GM23338 (cell line): ENCODE measurements around the gene NKAIN2. TPM values are rescaled to one million over a fixed set of nuclear protein-coding genes. Genes with fewer than 3 reads are reported as not detected.

Source experiments
- ATAC-seq: fragments of 200-7000 bp; cut with Tn5 transposase; 3 replicates; pipeline ENCODE4 v1.9.1; 2020
- DNase-seq: peaks from one replicate; pipeline ENCODE4 v3.0.0-alpha.2; 2015; ENCODE audit warnings: low spot score
- H2AFZ ChIP-seq: fragments of 200-600 bp; sonication (generic); 2 replicates; pipeline ENCODE4 v1.8.0; 2016; ENCODE audit warnings: antibody characterized with exemption, mild to moderate bottlenecking, moderate library complexity
- H3F3A ChIP-seq: fragments of 200-600 bp; sonication (generic); replicated peaks from 2 replicates; pipeline ENCODE4 v1.8.0; 2017; ENCODE audit warnings: antibody characterized with exemption, mixed run types, low read depth
- H3K27ac ChIP-seq: fragments of 200-600 bp; sonication (generic); 2 replicates; pipeline ENCODE4 v1.6.1; 2016; ENCODE audit warnings: low read depth
- H3K27me3 ChIP-seq: fragments of 200-600 bp; sonication (generic); 2 replicates; pipeline ENCODE4 v1.8.0; 2016; ENCODE audit warnings: mild to moderate bottlenecking, mixed run types, moderate library complexity; ENCODE audit not compliant: insufficient read depth
- H3K36me3 ChIP-seq: fragments of 200-600 bp; sonication (generic); 2 replicates; pipeline ENCODE4 v1.8.0; 2016; ENCODE audit warnings: mild to moderate bottlenecking; ENCODE audit not compliant: insufficient read depth
- H3K4me1 ChIP-seq: fragments of 200-600 bp; sonication (generic); 2 replicates; pipeline ENCODE4 v1.8.0; 2016; ENCODE audit warnings: mild to moderate bottlenecking, moderate library complexity; ENCODE audit not compliant: insufficient read depth
- H3K4me2 ChIP-seq: fragments of 200-600 bp; sonication (generic); 2 replicates; pipeline ENCODE4 v1.7.1; 2017; ENCODE audit warnings: mixed run types
- H3K4me3 ChIP-seq: fragments of 200-600 bp; sonication (generic); 2 replicates; pipeline ENCODE4 v1.6.1; 2016; ENCODE audit warnings: mixed run types
- H3K79me2 ChIP-seq: fragments of 200-600 bp; sonication (generic); replicated peaks from 2 replicates; pipeline ENCODE4 v1.8.0; 2017; ENCODE audit warnings: mild to moderate bottlenecking; ENCODE audit not compliant: insufficient read depth
- H3K9me2 ChIP-seq: fragments of 200-600 bp; sonication (generic); 2 replicates; pipeline ENCODE4 v1.8.0; 2017; ENCODE audit not compliant: insufficient read depth
- H4K20me1 ChIP-seq: fragments of 200-600 bp; sonication (generic); replicated peaks from 2 replicates; pipeline ENCODE4 v1.8.0; 2017; ENCODE audit warnings: mild to moderate bottlenecking; ENCODE audit not compliant: insufficient read depth
- H3K27ac Mint-ChIP-seq: 2 replicates; pipeline ENCODE4 v1.8.0; 2020; ENCODE audit warnings: inconsistent platforms, mild to moderate bottlenecking, moderate library complexity, mixed read lengths
- H3K27me3 Mint-ChIP-seq: 3 replicates; pipeline ENCODE4 v1.8.0; 2022; ENCODE audit warnings: low read depth, mild to moderate bottlenecking, moderate library complexity, mixed read lengths, inconsistent platforms; ENCODE audit not compliant: insufficient read depth, poor library complexity
- H3K36me3 Mint-ChIP-seq: 3 replicates; pipeline ENCODE4 v1.8.0; 2021; ENCODE audit warnings: low read depth, mild to moderate bottlenecking, inconsistent platforms, moderate library complexity, mixed read lengths
- H3K4me1 Mint-ChIP-seq: 3 replicates; pipeline ENCODE4 v1.8.0; 2020; ENCODE audit warnings: mild to moderate bottlenecking, inconsistent platforms, mixed read lengths
- H3K4me3 Mint-ChIP-seq: 3 replicates; pipeline ENCODE4 v1.8.0; 2021; ENCODE audit warnings: moderate library complexity, mild to moderate bottlenecking, inconsistent platforms, mixed read lengths
- H3K9me3 Mint-ChIP-seq: 3 replicates; pipeline ENCODE4 v1.8.0; 2020; ENCODE audit warnings: moderate library complexity, mild to moderate bottlenecking, inconsistent platforms, mixed read lengths
- CREB1 ChIP-seq: fragments of 250-450 bp; sonication (Bioruptor Pico); IDR thresholded peaks from 2 replicates; pipeline ENCODE4 v1.5.0; 2020; ENCODE audit warnings: low read depth, mild to moderate bottlenecking, moderate library complexity
- CTCF ChIP-seq, 2 experiments: fragments of 200-600 bp in 1 of 2; sonication (generic) in 1 of 2; conservative IDR thresholded peaks; 2 replicates each; pipeline versions ENCODE4 v1.5.1 to v1.6.1; 2016 to 2017; ENCODE audit warnings: antibody characterized with exemption in 2 of 2, low read depth in 2 of 2, mild to moderate bottlenecking in 2 of 2, moderate library complexity in 1 of 2
- ETS1 ChIP-seq: IDR thresholded peaks from 2 replicates; pipeline ENCODE4 v1.6.1; 2016; ENCODE audit warnings: antibody characterized with exemption
- EZH2 ChIP-seq: fragments of 200-600 bp; sonication (generic); IDR thresholded peaks from one replicate; pipeline ENCODE4 v1.8.0; 2017; ENCODE audit warnings: antibody characterized with exemption, mild to moderate bottlenecking, low read depth; ENCODE audit not compliant: unreplicated experiment
- EZH2phosphoT487 ChIP-seq: fragments of 200-600 bp; sonication (generic); IDR thresholded peaks from one replicate; pipeline ENCODE4 v1.8.1; 2018; ENCODE audit warnings: antibody characterized with exemption; ENCODE audit not compliant: unreplicated experiment
- JUNB ChIP-seq: IDR thresholded peaks from one replicate; pipeline ENCODE4 v1.6.1; 2016; ENCODE audit warnings: antibody characterized with exemption; ENCODE audit not compliant: unreplicated experiment
- NANOG ChIP-seq: IDR thresholded peaks from 2 replicates; pipeline ENCODE4 v1.6.1; 2016; ENCODE audit warnings: antibody characterized with exemption, borderline replicate concordance
- POLR2AphosphoS5 ChIP-seq: IDR thresholded peaks from 2 replicates; pipeline ENCODE4 v1.6.1; 2016; ENCODE audit warnings: antibody characterized with exemption, low read depth
- REST ChIP-seq: IDR thresholded peaks from one replicate; pipeline ENCODE4 v1.6.1; 2018; ENCODE audit warnings: antibody characterized with exemption; ENCODE audit not compliant: unreplicated experiment
- STAT1 ChIP-seq: IDR thresholded peaks from one replicate; pipeline ENCODE4 v1.6.1; 2016; ENCODE audit warnings: antibody characterized with exemption; ENCODE audit not compliant: unreplicated experiment
- ZNF114 ChIP-seq: fragments of 250-450 bp; sonication (Bioruptor Pico); IDR thresholded peaks from 2 replicates; pipeline ENCODE4 v1.5.0; 2020; ENCODE audit warnings: mild to moderate bottlenecking, moderate library complexity
- ZNF331 ChIP-seq: fragments of 250-450 bp; sonication (Bioruptor Pico); IDR thresholded peaks from 2 replicates; pipeline ENCODE4 v1.5.0; 2020; ENCODE audit warnings: low read depth, mild to moderate bottlenecking, moderate library complexity
- ZNF462 ChIP-seq: fragments of 250-450 bp; sonication (Bioruptor Pico); IDR thresholded peaks from 2 replicates; pipeline ENCODE4 v1.5.0; 2020; ENCODE audit warnings: mild to moderate bottlenecking, moderate library complexity
- polyA plus RNA-seq: library from polyadenylated mRNA; unstranded; fragments of >200 nt; fragmentation: Nextera tagmentation; extraction: Ambion mirVana; gene quantifications from 2 replicates; pipeline ENCODE4 v1.2.1, GENCODE V29; 2016
- total RNA-seq: library from RNA; depleted of rRNA; stranded (reverse); fragments of >200 nt; shearing (Covaris generic); gene quantifications from 2 replicates; pipeline ENCODE4 v1.2.3, GENCODE V29; 2014

The NKAIN2 gene
- total and polyA plus RNA-seq, 2 experiments from 2014 or later, result 0.39 to 1.1 TPM

GRCh38 chr6:124131259-124131658, 327.6 kb downstream of the NKAIN2 start:
- Mint-ChIP-seq H3K4me1 (no peaks in the 10 kb centered on the region), H3K27me3 (no peaks in the 10 kb centered on the region), H3K36me3 (no peaks in the 10 kb centered on the region), H3K27ac (no peak overlapping the region), H3K4me3 (no peak overlapping the region), H3K9me3 (no peaks in the 10 kb centered on the region; the same call in 2 of the 3 replicates)
- Histone ChIP-seq H3K27me3 (no peaks in the 10 kb centered on the region), H2AFZ (0 out of 2 replicates have a peak overlapping the region, but pooled peaks have one; percentile 38), H3K36me3 (no peaks in the 10 kb centered on the region), H3K9me2 (peaks cover 4% of the 10 kb centered on the region; the same call in 1 of the 2 replicates), H3K4me2 (no peak overlapping the region), H3K4me3 (no peak overlapping the region), H4K20me1 (no peaks in the 10 kb centered on the region), H3K4me1 (no peaks in the 10 kb centered on the region), H3K79me2 (no peaks in the 10 kb centered on the region), H3F3A (no peaks in the 10 kb centered on the region), H3K27ac (no peak overlapping the region)
- ATAC-seq (no peak), DNase-seq (no peak)
- TF ChIP-seq NANOG (no peak), JUNB (no peak), ZNF114 (CRISPR knock-in tag) (no peak), STAT1 (no peak), CREB1 (CRISPR knock-in tag) (no peak), EZH2 (no peak), REST (no peak), EZH2phosphoT487 (no peak), CTCF (conservative IDR thresholded peaks at IDR 0.05; ENCODE audit: low read depth in 2 of 2) (no peak), POLR2AphosphoS5 (no peak), ZNF462 (no peak), ZNF331 (CRISPR knock-in tag) (no peak), ETS1 (no peak)
